ENCODE data around the gene CC2D1A.
"Not testable (repeated sequence)": the region's sequence is repeated elsewhere in the genome, so short reads cannot be mapped to it uniquely, and the experiment has no call there.

The CC2D1A gene

DNA sequence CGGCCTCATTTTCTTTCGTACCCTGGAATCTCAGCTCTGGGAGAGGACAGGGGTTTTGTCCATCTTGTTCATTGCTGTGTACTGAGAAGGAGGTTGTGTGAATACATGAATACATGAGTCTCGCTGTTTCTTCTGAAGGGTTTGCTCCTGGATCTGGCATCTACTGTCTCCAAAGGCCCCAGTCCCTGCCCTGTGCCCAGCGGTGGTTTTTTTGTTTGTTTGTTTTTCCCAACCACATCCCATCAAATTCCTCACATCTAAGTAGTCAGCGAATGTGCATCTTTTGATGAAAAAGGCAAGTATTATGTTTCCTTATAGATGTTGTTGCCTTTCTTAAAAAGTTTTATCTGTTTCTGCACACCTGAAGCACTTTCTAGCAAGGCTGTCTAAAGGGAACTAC is 58.8 kb downstream of the CC2D1A start:
- in situ Hi-C loops (cut with MboI; ENCODE audit: low pct_unique_long_range_greater_than_20kb, low sequenced_read_pairs, unreplicated experiment), result no loop called here
- TF ChIP-seq, protein P1, sequence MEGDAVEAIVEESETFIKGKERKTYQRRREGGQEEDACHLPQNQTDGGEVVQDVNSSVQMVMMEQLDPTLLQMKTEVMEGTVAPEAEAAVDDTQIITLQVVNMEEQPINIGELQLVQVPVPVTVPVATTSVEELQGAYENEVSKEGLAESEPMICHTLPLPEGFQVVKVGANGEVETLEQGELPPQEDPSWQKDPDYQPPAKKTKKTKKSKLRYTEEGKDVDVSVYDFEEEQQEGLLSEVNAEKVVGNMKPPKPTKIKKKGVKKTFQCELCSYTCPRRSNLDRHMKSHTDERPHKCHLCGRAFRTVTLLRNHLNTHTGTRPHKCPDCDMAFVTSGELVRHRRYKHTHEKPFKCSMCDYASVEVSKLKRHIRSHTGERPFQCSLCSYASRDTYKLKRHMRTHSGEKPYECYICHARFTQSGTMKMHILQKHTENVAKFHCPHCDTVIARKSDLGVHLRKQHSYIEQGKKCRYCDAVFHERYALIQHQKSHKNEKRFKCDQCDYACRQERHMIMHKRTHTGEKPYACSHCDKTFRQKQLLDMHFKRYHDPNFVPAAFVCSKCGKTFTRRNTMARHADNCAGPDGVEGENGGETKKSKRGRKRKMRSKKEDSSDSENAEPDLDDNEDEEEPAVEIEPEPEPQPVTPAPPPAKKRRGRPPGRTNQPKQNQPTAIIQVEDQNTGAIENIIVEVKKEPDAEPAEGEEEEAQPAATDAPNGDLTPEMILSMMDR (IDR thresholded peaks at IDR 0.05; ENCODE audit: extremely low read depth, insufficient read depth, missing control alignments), result no peak
- DNase-seq (ENCODE audit: low spot score), result no peak

GRCh38 chr19:13965377-13965896 is 59.4 kb downstream of the CC2D1A start:
- in situ Hi-C loops (cut with MboI; ENCODE audit: low pct_unique_long_range_greater_than_20kb, low sequenced_read_pairs, unreplicated experiment), result no loop called here
- no peak for DNase-seq (ENCODE audit: low spot score)
- TF ChIP-seq, protein P1 (IDR thresholded peaks at IDR 0.05; ENCODE audit: extremely low read depth, insufficient read depth, missing control alignments), result no peak

GRCh38 chr19:13965926-13966683 is 60.1 kb downstream of the CC2D1A start:
- DNase-seq (ENCODE audit: low spot score), result no peak
- in situ Hi-C loops (cut with MboI; ENCODE audit: low pct_unique_long_range_greater_than_20kb, low sequenced_read_pairs, unreplicated experiment), result no loop called here
- TF ChIP-seq, protein P1 (IDR thresholded peaks at IDR 0.05; ENCODE audit: extremely low read depth, insufficient read depth, missing control alignments), result no peak

DNA sequence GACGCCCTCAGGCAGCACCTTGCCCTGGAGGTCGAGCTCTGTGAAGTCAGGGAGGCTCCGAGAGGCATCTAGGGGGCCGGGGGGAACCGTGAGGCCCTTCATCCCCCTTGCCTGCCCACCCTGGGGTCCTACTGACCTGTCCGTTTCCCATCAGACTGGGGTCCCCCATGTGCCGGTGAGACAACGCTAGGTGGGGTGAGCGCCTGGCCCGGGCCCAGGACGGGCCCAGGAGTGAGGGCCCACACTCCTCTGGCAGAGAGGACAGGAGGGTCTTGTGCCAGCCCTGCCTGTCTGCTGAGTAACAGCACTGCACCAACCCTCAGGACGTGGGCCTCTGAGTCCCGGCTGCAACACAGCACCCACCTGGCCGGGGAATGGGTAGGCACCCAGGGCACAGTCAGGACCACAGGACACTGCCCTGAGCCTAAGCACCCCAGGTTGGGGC is 60.7 kb downstream of the CC2D1A start:
- TF ChIP-seq, protein P1 (IDR thresholded peaks at IDR 0.05; ENCODE audit: extremely low read depth, insufficient read depth, missing control alignments), result no peak
- in situ Hi-C loops (cut with MboI; ENCODE audit: low pct_unique_long_range_greater_than_20kb, low sequenced_read_pairs, unreplicated experiment), result no loop called here
- no peak for DNase-seq (ENCODE audit: low spot score)

DNA sequence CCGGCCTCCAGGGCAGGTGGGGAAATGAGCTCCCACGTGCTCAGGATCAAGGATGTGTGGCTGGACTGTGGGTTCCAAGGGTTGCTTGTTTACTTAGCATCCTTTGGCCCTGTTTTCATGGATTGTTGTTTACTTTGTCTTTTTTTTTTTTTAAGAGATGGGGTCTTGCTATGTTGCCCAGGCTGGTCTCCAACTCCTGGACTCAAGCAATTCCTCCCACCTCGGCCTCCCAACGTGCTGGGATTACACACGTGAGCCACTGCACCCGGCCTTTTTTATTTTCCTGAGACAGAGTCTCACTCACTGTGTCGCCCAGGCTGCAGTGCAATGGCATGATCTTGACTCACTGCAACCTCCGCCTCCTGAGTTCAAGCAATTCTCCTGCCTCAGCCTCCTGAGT is 61.2 kb downstream of the CC2D1A start:
- in situ Hi-C loops (cut with MboI; ENCODE audit: low pct_unique_long_range_greater_than_20kb, low sequenced_read_pairs, unreplicated experiment); DNase-seq (ENCODE audit: low spot score): not testable (repeated sequence)

DNA sequence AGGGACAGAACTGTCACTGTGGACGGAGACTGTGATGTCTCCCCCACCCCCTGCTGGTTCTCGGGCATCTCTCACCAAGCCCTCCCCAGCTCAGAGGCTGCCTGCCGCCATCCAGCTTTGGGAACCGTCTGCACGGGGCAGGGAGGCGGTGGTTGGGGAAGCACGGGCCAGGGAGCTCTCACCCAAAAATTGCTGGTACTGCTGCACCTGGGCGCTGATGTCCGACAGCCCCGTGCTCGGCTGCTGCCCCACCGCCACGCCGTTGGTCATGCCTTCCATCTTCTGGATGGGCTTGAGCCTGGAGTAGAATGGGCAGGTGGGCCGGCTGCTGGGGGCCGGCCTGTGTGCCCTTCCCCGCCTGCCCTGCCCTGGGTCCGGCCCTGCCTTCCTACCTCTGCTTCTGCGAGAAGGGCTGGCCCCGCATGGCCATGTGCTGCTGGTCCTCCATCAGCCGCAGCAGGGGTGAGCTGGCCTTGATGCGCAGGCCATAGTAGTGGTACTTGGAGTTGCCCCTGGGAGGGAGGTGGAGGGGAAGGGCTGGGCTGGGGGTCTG is 62.5 kb downstream of the CC2D1A start:
- TF ChIP-seq, protein P1 (IDR thresholded peaks at IDR 0.05; ENCODE audit: extremely low read depth, insufficient read depth, missing control alignments), result no peak
- in situ Hi-C loops (cut with MboI; ENCODE audit: low pct_unique_long_range_greater_than_20kb, low sequenced_read_pairs, unreplicated experiment), result no loop called here
- DNase-seq (ENCODE audit: low spot score), result no peak

DNA sequence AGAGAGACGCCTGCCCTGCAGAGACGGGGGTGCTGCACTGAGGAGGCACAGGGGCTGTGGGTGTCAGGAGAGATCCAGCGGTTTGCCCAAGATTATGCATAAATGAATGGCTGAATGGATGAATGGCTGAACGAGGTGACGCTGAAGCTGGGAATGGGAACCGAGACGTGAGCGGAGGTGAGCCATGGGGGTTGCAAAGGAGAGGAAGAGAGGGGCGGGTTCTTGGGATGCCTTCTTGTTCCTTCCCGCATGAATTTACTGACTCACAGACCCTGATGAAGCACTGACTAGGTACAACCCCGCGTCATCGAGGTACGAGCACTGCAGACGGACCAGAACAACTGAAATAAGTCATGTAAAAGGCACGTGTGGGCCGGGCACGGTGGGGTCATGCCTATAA is 63.0 kb downstream of the CC2D1A start:
- no peak for DNase-seq (ENCODE audit: low spot score)
- in situ Hi-C loops (cut with MboI; ENCODE audit: low pct_unique_long_range_greater_than_20kb, low sequenced_read_pairs, unreplicated experiment), result no loop called here
- TF ChIP-seq, protein P1 (IDR thresholded peaks at IDR 0.05; ENCODE audit: extremely low read depth, insufficient read depth, missing control alignments), result no peak

Data from GM13977 (cell line).